Measurements from ENCODE around the gene GPC5.
"Not testable (repeated sequence)": the region's sequence is repeated elsewhere in the genome, so short reads cannot be mapped to it uniquely, and the experiment has no call there.

The GPC5 gene

GRCh38 chr13:92418818-92419412 is 1020.5 kb downstream of the GPC5 start:
- Mint-ChIP-seq H3K4me1 (no peaks in the 10 kb centered on the region), H3K9me3 (peaks cover 20% of the 10 kb centered on the region), H3K27ac (no peak overlapping the region), H3K36me3 (no peaks in the 10 kb centered on the region), H3K4me3 (no peak overlapping the region)
- ATAC-seq (no peak), DNase-seq (ENCODE audit: low spot score in 2 of 2) (no peak)

DNA sequence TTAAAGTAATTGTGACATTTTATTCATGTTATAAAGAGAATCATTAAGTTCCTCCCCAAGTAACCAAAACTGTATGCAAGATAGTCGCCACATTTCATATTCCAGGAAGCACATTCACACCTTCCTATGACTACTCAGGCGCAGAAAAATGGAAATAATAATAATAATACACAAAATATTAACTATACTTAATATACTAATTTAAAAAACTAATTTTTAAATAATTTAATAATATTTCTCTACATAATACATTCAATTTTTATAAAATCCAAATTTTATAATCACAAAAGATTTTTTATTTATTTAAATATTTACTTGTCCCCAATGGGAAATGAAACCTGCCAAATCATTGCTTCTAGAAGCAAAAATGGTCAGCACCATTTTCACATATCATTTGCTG is 1030.8 kb downstream of the GPC5 start:
- Mint-ChIP-seq H3K4me1 (no peaks in the 10 kb centered on the region), H3K9me3 (peaks cover 18% of the 10 kb centered on the region)

DNA sequence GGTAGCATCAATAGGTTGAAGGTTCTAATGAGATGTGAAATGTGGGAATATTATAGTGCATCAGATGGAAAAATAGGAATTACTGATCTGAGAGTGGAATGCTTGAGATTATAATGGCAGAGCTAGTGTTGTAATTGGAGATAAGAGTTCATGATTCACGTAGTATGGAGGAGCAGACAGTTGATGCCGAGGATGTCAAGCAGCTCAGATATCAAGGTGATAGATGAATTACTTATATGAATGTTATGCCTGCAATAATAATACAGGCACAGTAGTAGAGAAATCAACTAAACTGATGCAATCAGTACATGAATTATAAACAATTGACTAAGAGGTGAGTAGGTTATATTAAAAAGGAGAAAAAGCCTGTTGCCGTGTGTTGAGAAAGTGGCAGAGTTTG is 1035.0 kb downstream of the GPC5 start:
- Mint-ChIP-seq H3K9me3 (peaks cover 15% of the 10 kb centered on the region), H3K4me3 (no peak overlapping the region), H3K4me1 (no peaks in the 10 kb centered on the region), H3K36me3 (no peaks in the 10 kb centered on the region), H3K27ac (no peak overlapping the region)
- ATAC-seq (no peak), DNase-seq (ENCODE audit: low spot score in 2 of 2) (no peak)

More for the DNA sequence above, 1030.8 kb downstream of the GPC5 start:
- ATAC-seq = no peak
- DNase-seq (ENCODE audit: low spot score in 2 of 2) = no peak
- Mint-ChIP-seq H3K27ac (no peak overlapping the region), H3K36me3 (no peaks in the 10 kb centered on the region), H3K4me3 (no peak overlapping the region)

DNA sequence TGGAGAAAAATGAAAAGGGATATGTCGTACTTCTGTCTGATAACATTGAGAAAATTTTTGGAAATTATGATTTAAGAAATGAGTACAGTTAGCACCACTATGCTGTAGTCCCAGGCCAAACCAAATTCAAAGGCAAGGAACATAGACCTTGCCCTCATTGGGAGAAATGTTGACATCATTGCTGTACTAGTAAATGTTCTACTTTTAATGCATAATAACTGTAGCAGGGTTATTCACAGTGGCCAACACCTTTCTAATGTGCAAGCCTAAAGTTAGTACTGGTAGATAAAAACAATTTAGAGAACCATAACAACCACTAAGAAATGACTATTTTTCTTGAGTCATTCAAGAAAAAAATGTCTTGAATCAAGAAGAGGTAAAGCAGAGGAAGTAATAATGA is 1035.5 kb downstream of the GPC5 start:
- no peak overlapping the region for H3K27ac Mint-ChIP-seq
- DNase-seq (ENCODE audit: low spot score in 2 of 2) (no peak), ATAC-seq (no peak)
- H3K4me3 Mint-ChIP-seq = no peak overlapping the region
- H3K9me3 Mint-ChIP-seq = peaks cover 16% of the 10 kb centered on the region
- no peaks in the 10 kb centered on the region for H3K4me1 Mint-ChIP-seq
- no peaks in the 10 kb centered on the region for H3K36me3 Mint-ChIP-seq

DNA sequence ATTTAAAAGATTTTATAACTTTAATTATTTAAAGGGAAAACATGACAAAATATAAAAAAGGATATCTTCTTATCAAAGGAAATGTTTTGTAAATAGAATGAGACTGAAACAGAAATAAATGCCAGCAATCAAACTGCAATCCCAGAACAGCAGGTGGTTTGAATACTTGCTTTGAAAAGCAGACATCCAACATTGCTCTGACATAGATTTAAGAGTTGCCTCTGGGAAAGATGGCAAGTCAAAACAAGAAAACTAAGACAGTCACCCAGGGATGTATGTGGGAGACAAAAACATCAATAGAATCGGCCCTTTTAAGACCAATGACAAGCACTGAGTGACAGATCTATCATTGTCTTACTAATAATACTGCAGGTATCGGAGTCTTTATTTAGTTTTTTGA is 1038.5 kb downstream of the GPC5 start:
- ATAC-seq = no peak

DNA sequence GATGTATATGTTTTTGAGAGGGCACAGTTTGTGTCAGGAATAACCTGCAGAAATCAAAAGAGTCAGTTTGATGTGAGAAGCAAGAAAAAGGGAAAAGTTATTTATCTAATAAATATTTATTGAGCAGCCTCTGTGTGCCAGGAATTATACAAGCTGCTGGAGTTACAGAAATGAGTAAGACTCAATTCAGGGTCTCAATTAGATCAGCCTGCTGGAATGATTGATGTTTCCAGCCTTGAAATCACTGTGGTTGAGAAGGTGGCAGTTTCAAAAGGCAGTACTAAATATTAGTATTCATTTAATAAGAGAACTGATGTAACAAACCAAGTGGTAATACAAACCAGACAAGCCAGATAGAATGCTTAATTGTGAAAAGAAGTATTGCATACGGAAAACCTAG is 1045.8 kb downstream of the GPC5 start:
- ATAC-seq = no peak
- Mint-ChIP-seq H3K9me3 (peaks cover 15% of the 10 kb centered on the region), H3K4me3 (no peak overlapping the region), H3K4me1 (no peaks in the 10 kb centered on the region), H3K27ac (no peak overlapping the region), H3K36me3 (no peaks in the 10 kb centered on the region)
- no peak for DNase-seq (ENCODE audit: low spot score in 2 of 2)

More for the DNA sequence above, 1038.5 kb downstream of the GPC5 start:
- Mint-ChIP-seq H3K27ac (no peak overlapping the region), H3K36me3 (no peaks in the 10 kb centered on the region), H3K4me1 (no peaks in the 10 kb centered on the region), H3K9me3 (peaks cover 19% of the 10 kb centered on the region), H3K4me3 (no peak overlapping the region)
- no peak for DNase-seq (ENCODE audit: low spot score in 2 of 2)

DNA sequence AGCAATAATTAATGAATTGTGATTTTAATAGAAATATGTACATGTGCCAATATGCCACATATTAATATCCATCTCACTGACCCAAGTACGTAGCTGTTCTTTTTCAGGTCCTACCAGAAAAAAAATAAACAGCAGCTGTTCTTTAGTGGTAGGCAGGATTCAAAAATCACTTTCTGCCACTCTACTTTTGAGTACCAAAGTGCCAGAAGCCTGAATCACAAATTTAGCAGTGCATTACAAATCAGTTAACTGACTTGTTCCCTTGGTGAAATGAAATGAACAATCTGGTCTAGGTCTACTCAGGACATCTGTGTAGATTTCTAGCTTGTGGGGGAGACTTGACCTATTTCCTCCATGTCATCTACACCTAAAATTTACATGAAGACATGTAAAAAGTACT is 1052.6 kb downstream of the GPC5 start:
- no peak overlapping the region for H3K27ac Mint-ChIP-seq
- H3K4me1 Mint-ChIP-seq = no peaks in the 10 kb centered on the region
- ATAC-seq = no peak
- no peaks in the 10 kb centered on the region for H3K36me3 Mint-ChIP-seq
- peaks cover 2% of the 10 kb centered on the region for H3K9me3 Mint-ChIP-seq
- DNase-seq (ENCODE audit: low spot score in 2 of 2) = no peak
- no peak overlapping the region for H3K4me3 Mint-ChIP-seq

GRCh38 chr13:92452840-92453239 is 1054.4 kb downstream of the GPC5 start:
- H3K9me3 Mint-ChIP-seq = peaks cover 8% of the 10 kb centered on the region
- no peak overlapping the region for H3K27ac Mint-ChIP-seq
- no peak overlapping the region for H3K4me3 Mint-ChIP-seq
- no peaks in the 10 kb centered on the region for H3K36me3 Mint-ChIP-seq
- no peaks in the 10 kb centered on the region for H3K4me1 Mint-ChIP-seq
- ATAC-seq = no peak
- no peak for DNase-seq (ENCODE audit: low spot score in 2 of 2)

DNA sequence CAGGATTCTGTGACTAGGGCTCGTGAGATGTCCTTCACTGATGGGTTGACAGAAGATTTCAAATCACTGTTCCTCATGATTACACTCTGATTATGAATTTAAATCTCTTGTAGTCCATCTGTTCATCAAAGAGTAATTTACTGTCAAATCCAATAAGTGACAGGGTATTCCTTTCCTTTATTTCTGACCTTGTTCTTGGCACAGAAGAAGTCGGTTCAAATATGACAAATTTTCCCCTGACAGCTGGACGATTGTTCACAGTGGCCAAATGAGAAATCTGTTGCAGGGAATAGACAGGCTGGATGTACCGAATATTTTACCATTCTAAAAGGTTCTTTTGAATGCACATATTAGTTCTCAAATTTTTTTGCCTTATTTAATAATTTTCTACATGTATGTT is 1060.9 kb downstream of the GPC5 start:
- ATAC-seq = no peak
- no peak for DNase-seq (ENCODE audit: low spot score in 2 of 2)
- H3K27ac Mint-ChIP-seq = no peak overlapping the region
- H3K9me3 Mint-ChIP-seq = peaks cover 22% of the 10 kb centered on the region
- no peak overlapping the region for H3K4me3 Mint-ChIP-seq
- no peaks in the 10 kb centered on the region for H3K4me1 Mint-ChIP-seq
- H3K36me3 Mint-ChIP-seq = no peaks in the 10 kb centered on the region

DNA sequence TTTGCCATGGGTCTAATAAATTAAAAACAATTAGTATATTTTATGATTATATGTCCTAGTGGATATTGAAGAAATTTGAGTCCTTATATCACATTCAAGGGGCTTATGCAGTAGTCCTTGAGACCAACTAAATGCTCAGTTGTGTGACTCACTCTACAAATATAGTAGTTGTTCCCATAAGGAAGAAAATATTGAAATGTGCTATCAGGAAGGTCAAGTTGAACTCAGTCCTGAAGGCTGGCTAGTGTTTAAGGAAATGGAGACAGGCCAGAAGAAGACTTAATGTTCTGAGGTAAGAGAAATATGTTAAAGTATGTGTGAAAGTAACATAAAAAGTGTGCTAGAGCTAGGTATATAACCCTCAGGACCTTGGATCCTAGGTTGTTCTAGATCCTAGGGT is 1062.1 kb downstream of the GPC5 start:
- ATAC-seq (no peak), DNase-seq (ENCODE audit: low spot score in 2 of 2) (no peak)
- Mint-ChIP-seq H3K9me3 (peaks cover 22% of the 10 kb centered on the region), H3K4me1 (no peaks in the 10 kb centered on the region), H3K4me3 (no peak overlapping the region), H3K36me3 (no peaks in the 10 kb centered on the region), H3K27ac (no peak overlapping the region)

GRCh38 chr13:92461402-92461801 is 1063.0 kb downstream of the GPC5 start:
- no peak overlapping the region for H3K27ac Mint-ChIP-seq
- no peak overlapping the region for H3K4me3 Mint-ChIP-seq
- H3K36me3 Mint-ChIP-seq = no peaks in the 10 kb centered on the region
- H3K9me3 Mint-ChIP-seq = peaks cover 22% of the 10 kb centered on the region
- ATAC-seq = no peak
- H3K4me1 Mint-ChIP-seq = no peaks in the 10 kb centered on the region
- DNase-seq (ENCODE audit: low spot score in 2 of 2) = no peak

GRCh38 chr13:92461831-92462230 is 1063.4 kb downstream of the GPC5 start:
- Mint-ChIP-seq H3K4me3 (no peak overlapping the region), H3K27ac (no peak overlapping the region), H3K36me3 (no peaks in the 10 kb centered on the region), H3K4me1 (no peaks in the 10 kb centered on the region), H3K9me3 (peaks cover 18% of the 10 kb centered on the region)
- DNase-seq (ENCODE audit: low spot score in 2 of 2) (no peak), ATAC-seq (no peak)

- Mint-ChIP-seq H3K27ac (no peak overlapping the region), H3K36me3 (no peaks in the 10 kb centered on the region), H3K4me3 (no peak overlapping the region), H3K4me1 (no peaks in the 10 kb centered on the region), H3K9me3 (peaks cover 16% of the 10 kb centered on the region)
- ATAC-seq (no peak), DNase-seq (ENCODE audit: low spot score in 2 of 2) (no peak)
Measured at GRCh38 chr13:92463134-92463533, 1064.7 kb downstream of the GPC5 start.

- Mint-ChIP-seq H3K9me3 (peaks cover 6% of the 10 kb centered on the region), H3K4me3 (no peak overlapping the region), H3K27ac (no peak overlapping the region), H3K4me1 (no peaks in the 10 kb centered on the region), H3K36me3 (no peaks in the 10 kb centered on the region)
- no peak for ATAC-seq
- no peak for DNase-seq (ENCODE audit: low spot score in 2 of 2)
Measured at GRCh38 chr13:92473765-92474475, 1075.5 kb downstream of the GPC5 start.

DNA sequence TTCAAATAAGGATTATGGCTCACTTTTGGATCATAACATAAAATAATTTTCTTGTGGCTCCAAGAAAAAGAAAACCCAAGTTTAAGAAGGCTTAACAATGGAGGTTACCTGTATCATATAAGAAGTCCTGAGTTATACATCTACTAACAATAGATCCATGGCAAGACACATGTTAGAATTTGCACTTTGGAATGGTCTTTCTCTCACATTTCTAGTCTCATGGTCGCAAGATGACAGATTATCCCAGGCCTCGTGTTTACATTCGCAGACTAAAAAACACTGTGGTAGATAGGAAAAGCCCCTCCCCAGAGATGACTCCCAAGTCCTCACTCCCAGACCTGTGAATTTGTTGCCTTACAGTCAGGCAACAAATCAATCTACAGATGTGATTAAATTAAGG is 1082.0 kb downstream of the GPC5 start:
- ATAC-seq (no peak), DNase-seq (ENCODE audit: low spot score in 2 of 2) (no peak)
- Mint-ChIP-seq H3K27ac (no peak overlapping the region), H3K4me3 (no peak overlapping the region), H3K36me3 (no peaks in the 10 kb centered on the region), H3K9me3 (peaks cover 9% of the 10 kb centered on the region), H3K4me1 (no peaks in the 10 kb centered on the region)

DNA sequence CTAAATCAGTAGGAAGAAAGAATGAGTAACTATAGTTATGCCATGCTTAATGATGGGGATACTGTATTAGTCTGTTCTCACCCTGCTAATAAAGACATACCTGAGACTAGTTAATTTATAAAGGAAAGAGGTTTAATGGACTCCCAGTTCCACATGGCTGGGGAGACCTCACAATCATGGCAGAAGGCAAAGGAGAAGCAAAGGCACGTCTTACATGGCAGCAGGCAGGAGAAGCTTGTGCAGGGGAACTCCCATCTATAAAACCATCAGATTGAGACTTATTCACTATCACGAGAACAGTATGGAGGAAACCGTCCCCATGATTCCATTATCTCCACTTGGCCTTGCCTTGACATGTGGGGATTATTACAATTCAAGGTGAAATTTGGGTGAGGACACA is 1084.4 kb downstream of the GPC5 start:
- H3K4me1 Mint-ChIP-seq; H3K27ac Mint-ChIP-seq; H3K4me3 Mint-ChIP-seq; ATAC-seq; H3K9me3 Mint-ChIP-seq; H3K36me3 Mint-ChIP-seq; DNase-seq (ENCODE audit: low spot score in 2 of 2): not testable (repeated sequence)
